Astrocyte (in vitro differentiated cells and primary cell): ENCODE measurements around the gene LIN7B.
"Not testable (repeated sequence)": the region's sequence is repeated elsewhere in the genome, so short reads cannot be mapped to it uniquely, and the experiment has no call there.

Experiments used
- EZH2 ChIP-seq: IDR thresholded peaks from 2 replicates; pipeline ENCODE4 v1.6.1; 2012; ENCODE audit warnings: mild to moderate bottlenecking, low read length, inconsistent platforms; ENCODE audit not compliant: insufficient read depth
- TF ChIP-seq, protein P1 (sequence below): IDR thresholded peaks from 2 replicates; pipeline ENCODE4 v1.5.1; 2011; ENCODE audit warnings: low read depth, mild to moderate bottlenecking, inconsistent platforms, low read length, moderate library complexity; ENCODE audit not compliant: insufficient read depth

- TF ChIP-seq, protein P1, sequence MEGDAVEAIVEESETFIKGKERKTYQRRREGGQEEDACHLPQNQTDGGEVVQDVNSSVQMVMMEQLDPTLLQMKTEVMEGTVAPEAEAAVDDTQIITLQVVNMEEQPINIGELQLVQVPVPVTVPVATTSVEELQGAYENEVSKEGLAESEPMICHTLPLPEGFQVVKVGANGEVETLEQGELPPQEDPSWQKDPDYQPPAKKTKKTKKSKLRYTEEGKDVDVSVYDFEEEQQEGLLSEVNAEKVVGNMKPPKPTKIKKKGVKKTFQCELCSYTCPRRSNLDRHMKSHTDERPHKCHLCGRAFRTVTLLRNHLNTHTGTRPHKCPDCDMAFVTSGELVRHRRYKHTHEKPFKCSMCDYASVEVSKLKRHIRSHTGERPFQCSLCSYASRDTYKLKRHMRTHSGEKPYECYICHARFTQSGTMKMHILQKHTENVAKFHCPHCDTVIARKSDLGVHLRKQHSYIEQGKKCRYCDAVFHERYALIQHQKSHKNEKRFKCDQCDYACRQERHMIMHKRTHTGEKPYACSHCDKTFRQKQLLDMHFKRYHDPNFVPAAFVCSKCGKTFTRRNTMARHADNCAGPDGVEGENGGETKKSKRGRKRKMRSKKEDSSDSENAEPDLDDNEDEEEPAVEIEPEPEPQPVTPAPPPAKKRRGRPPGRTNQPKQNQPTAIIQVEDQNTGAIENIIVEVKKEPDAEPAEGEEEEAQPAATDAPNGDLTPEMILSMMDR = not testable (repeated sequence)
- TF ChIP-seq EZH2 = not testable (repeated sequence)
These were observed 32.2 kb downstream of the LIN7B start for GRCh38 chr19:49146408-49146770.
